HG03103 (cell line): ENCODE measurements around the gene AIG1.

Experiments used
- ATAC-seq: cut with Tn5 transposase; IDR thresholded peaks from one replicate; pipeline ENCODE4 v1.9.1; 2021; ENCODE audit warnings: low read depth; ENCODE audit not compliant: unreplicated experiment

The AIG1 gene

DNA sequence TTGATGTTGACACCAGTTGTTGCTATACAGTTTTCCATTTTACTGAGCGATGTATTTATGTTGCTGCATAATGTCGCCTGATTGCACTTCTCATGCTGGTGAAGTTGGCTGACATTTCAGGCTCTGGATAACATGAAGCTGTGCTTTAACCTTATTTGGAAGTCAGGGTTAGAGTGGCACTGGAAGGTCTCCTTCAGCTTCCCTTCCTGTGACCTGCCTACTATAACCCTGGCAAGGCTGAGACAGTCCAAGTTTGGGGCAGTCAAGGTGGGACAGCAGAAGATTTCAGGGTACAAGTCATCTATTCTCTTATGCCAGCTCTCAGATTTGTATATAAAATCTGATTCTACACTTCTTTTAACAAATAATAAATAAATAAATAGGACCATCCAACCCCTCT, 127.6 kb downstream of the AIG1 start:
- no peak for ATAC-seq

DNA sequence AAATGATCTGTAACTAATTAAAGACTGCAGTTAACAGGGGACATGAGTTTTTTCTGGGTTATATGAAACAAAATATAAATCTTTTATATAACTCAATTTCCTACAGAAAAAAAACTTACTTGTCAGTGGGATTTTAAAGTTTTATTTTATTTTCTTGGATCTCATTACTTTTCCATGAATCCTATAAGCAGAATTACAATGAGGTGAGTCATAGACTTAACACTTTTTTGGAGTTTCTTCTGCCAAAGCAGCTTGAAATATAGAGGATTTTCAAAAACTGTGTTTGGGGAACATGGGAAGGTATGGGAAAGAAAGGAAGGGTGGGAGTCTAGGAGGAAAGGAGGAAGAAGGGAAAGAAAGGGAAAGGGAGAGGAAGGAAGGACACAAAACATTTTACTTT, 130.7 kb downstream of the AIG1 start:
- ATAC-seq = no peak

DNA sequence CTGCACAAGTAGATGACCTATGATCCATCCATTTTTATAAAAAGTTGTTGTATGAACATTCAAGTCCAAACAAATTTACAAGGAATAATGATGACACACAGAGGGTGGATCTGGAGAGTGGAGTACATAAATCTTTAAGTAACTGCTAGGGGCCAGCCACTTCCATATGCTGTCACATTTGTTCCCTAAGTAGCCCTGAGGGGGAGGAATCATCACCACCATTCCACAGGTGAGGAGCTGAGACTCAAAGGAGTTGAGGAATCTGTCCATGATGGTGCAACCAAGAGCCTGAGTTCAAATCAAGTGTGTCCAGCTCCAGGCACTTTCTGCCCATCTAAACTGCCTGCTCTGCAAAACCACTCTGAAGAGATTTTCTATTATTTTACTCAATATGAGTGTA, 132.1 kb downstream of the AIG1 start:
- ATAC-seq = no peak

DNA sequence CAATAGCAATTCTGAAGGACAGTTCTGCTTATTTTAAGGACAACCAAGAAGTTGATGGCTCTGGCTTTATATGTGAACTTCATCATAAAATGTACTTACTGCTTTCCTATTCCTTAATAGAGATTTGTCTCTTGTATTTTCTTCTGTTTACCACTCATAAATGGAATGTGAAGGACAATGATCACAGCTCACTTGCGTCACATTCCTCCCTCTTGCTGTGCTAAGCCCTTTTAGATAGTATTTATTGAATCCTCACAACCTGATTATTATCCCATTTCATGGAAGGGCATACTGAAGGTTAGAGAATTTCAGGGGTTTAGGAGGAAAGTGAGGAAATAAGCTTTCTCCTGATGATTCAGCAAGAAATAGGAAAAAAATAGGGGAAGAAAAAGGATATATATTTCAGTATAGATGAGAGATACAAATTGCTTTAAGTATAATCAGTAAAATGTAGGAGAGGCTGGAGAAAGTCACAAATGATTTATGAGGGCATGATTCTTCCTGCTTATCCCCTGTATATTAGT, 132.9 kb downstream of the AIG1 start:
- ATAC-seq = no peak

DNA sequence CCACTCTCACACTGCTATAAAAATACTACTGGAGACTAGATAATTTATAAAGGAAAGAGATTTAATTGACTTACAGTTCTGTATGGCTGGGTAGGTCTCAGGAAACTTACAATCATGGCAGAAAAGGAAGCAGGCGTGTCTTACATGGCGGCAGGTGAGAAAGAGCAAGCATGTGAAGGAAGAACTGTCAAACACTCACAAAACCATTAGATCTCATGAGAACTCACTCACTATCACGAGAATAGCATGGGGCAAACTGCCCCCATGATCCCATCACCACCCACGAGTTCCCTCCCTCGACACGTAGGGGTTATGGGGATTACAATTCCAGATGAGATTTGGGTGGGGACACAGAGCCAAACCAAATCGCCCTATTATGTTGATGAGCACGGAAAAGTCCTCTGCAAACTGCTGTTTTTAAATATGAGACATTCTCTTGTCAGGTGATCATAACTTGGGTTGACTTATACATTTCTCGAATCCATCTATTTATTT, 133.5 kb downstream of the AIG1 start:
- no peak for ATAC-seq

DNA sequence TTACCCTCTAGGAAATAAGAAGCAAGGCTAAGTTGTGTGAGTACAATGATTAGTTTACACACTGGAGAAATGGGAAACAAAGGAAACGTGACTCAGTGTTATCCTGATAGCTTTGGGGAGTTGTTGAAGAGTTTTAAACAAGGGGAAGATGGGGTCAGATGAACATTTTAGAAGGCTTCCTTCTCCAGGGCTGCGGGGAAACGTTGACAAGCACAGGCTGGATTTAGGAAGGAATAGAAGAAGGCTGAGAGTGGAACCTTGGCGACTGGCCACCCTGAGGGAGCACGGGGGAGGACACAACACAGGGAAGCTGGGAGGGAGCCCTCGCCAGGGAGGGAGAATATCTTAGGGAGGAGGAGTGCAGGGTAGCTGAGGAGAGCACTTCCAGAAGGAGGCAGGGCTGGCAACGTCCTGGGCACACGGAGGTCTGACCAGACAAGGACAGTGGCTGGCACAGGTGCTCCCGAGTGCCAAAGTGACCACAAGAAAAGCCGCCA, 134.7 kb downstream of the AIG1 start:
- ATAC-seq = no peak

DNA sequence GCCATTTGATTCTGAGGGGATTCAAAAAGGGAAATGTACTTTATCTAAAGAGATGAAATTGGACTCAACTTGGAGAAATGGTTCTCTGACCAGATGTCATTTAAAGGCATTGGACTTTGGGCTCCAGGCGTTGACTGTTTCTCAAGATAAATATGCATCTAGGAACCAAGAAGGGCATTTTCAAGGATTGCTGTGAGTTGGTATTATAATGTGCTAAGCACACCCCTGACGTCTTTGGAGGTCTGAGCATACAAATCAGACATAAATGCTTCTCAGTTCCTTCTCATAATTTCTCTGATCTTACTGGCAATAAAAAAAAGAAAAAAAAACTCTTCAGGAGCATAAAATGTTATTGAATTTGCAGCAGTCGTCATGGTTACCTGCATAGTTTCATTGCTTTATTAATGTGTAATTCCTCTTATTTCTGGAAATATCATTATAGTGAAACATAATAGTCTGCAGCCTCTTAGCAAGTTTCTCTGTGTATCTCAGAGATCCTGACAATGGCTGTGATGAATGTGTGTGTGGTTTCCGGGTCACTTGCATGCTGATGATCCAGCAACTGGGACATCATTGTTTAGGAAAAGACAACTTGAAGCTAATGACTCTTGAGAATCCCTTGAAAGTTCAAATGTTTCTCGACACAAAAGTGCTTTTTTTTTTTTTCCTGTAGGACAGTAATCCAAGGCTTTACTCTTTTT, 136.0 kb downstream of the AIG1 start:
- ATAC-seq = no peak

DNA sequence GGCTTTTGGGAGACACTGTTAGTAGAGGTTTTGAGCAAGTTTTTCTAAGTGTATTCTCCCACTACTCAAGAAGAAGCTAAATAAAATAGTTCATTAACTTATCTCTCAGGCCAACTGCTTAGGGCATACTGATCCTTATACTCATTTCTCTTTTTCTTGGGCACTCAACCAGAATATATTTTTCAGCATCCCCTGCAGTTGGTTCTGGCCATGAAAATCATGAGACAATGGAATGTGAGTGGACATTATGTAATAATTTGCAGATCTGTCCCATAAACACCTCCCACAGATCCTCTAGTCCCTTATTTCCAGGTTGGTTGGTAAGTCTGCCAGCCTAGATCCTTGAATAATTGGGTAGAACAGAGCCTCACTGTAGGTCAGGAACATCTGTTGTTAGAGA, 136.7 kb downstream of the AIG1 start:
- no peak for ATAC-seq

DNA sequence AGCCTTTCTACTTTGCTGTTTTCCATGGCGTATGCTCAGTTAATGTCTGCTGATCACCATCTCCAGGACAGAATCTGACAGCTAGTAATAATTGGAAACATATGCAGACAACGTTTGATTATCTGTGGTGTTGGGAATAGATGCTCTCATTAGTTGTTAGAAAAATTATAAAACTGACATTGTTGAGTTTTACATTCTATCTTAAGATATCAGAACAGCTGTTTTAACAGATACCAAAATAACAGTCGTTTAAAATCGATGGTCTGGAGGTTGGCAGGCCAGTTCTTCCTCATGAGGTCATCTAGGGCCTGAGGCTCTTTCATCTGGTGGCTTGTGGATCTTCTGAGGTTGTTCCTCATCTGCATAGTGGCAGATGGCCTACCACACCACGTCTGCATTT, 137.6 kb downstream of the AIG1 start:
- ATAC-seq = no peak

DNA sequence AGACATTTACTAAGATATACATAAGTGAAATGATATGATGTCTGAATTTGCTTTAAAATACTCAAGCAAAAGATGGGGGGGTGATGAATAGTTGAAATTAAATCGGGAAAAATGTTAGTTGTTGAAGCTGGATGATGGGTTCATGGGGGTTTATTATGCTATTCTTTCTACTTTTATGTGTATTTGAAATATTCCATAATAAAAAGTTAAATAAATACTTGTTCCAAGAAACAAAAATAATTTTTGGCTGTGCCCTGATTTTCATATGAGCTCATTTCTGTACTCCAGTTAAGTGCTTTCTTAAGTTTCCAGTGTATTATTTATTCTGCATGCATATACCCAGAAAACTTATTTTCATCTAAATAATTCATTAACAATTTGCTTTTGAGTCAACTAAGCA, 138.6 kb downstream of the AIG1 start:
- no peak for ATAC-seq

DNA sequence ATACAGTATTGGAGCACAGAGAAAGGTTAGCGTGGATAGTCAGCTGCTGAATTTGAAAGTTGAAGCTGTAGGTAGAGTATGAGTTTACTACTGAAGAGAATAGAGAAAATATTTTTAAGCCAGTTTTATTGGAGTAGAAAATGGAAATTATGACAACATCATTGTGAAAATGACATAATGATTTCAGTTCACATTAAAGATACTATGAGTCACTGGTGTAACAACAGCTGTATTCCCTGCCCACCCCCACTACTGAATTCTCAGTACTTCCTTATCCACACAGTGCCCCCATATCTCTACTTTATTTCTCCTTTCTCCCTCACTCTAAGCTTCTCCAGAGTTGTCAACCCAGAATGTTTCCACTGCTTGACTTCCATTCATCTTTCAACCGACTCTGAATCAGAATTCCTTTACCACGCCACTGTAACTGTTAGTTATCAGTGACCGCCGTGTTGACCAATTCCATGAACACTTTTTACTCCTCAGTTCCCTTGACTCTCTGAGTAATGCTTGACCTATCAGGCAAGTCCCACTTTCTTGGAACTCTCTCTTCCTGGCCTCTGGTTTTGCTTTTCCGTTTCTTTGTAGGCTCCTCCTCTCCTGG, 139.6 kb downstream of the AIG1 start:
- no peak for ATAC-seq

DNA sequence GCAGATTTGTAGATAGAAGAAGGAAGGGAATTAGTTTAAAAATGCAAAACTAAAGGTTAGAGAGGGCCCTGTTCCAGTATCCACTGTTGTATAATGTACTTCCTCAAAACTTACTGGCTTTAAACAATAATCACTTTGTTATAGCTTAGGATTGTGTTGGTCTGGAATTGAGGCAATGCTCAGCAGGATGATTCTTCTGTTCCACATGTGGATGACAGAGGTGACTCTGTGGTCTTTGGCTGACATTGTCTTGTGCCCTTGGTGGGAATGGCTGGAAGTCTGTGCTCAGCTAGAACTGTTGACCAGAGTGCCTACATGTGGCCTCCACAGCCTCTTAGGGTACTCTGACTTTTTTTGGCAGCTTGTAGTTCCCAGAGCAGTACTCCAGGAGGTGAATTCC, 143.4 kb downstream of the AIG1 start:
- no peak for ATAC-seq

DNA sequence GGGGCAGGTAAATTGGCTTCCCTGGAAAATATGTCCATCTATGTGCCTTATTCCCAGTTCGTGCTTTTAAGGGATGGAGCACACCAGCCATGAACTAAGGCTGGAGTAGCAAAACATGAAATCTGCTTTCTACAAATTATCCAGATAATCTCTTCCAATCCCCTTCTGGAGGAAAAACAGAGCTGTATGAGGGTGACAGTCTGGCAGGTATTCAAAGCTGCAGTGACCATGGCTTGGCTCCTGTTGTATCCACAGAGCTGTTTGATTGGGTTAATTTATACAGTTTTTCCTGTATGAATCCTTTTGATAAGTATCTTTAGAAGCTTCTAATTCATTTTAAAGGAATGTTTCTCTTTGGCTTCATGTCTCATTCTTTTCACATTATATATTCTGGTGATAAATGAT, 144.4 kb downstream of the AIG1 start:
- ATAC-seq = no peak

DNA sequence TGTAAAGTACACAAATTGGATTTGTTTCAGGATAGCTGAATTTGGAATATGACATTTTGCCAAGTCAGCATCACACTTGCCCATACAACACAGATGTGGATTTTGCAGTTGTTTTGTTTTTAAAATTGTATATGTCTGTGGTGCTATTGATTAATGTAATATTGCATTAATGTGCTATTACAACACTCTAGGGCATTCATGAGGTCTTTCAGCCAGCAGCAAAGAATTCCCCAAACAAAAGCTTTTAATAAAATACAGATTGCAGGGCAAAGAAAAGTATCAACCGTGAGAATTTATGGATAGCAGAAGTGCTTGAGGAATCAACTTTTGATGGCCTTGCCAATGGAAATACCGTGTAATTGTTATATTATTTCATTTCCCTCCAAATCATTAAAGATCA, 144.9 kb downstream of the AIG1 start:
- ATAC-seq = no peak

DNA sequence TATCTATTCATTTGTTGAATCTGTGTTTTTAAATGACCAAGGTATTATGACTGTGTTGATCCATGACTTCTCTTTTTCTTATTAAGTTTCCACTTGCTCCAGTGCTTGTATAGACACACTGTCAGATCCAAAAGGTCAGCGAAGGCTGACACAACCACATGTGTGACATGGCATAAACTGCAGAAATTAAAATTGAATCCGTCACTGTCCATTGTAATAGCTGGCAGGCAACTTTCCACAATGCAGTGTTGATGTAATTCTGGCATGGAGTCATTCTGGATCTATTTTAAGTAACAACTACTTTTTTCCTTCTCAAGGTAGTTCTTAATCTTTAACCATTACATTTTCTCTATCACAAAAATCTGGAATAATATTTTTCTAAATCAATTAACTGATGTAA, 145.3 kb downstream of the AIG1 start:
- no peak for ATAC-seq

DNA sequence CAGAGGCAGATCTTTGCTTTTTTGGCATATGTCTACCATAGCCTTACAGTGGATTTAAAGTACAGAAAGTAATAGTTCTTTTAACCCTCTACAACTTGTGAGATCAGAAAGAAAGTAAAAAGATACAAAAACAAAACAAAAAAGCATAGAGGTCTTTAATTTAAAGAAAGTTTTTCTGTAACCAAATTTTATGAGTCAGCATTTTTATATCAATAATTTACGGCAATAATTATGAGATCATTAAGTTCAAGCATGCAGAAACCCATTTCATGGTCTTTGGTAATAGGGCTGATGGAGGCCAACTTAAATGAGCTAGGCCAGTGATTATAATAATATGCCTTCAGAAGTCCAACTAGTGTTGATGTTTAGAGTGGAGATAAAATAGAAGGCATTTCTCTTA, 145.9 kb downstream of the AIG1 start:
- ATAC-seq = no peak

DNA sequence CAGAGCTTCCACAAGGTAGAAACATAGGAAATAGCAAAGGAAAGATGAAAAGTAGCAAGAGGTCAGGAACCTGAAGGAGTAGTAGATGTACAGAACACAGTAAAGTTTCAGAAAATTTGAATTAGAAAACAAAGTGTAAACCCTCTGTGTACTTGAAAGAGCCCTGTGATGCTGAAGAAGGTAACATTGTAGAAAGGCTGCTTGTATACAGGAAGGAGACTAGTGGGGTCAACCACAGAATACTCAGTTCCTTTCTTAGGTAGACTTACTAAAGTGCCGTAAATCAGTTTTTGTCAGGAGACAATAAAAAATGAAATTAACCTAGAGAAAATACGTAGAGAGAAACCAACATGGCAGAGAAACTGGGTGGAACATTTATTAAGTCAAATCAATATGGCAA, 149.7 kb downstream of the AIG1 start:
- no peak for ATAC-seq

DNA sequence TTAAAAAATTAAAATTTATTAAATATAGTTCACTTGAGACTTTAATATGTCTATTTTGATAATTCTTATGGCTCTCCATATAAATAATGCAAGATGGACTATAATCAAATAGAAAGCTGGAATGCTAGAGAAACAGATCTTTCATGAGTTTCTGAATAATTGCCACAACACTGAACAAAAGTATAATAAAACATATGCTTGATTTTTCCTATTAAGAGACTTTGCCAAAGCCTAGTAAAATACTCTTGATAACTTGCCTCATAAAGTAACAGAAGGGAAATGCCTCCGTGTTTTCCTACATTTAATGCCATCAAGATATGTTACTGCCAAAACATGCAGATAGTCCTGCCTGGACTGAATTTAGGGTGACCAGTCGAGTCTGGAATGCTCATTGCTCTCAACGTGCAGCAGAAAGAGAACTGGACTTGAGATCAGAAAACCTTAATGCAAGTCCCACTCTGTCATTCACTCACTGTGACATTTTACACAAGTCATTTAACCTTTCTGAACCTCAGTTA, 153.2 kb downstream of the AIG1 start:
- ATAC-seq = no peak

DNA sequence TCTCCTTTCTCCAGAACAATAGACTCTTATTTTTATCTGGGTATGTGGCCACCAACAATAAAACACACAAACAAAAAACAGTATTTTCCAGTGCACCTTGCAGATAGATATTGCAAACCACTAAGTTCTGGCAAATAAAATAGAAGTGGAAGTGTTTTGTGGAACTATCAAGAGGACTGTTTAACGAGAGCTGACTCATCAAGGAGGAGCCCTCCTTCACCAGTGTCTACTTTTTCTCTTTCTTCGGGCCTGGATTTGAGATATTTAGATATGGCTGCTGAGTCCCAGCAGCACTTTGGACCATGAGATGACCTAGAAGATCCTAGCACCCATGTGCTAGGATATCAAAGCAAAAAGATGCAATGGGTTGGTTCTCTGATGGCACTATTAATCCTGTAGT, 154.7 kb downstream of the AIG1 start:
- ATAC-seq = no peak

DNA sequence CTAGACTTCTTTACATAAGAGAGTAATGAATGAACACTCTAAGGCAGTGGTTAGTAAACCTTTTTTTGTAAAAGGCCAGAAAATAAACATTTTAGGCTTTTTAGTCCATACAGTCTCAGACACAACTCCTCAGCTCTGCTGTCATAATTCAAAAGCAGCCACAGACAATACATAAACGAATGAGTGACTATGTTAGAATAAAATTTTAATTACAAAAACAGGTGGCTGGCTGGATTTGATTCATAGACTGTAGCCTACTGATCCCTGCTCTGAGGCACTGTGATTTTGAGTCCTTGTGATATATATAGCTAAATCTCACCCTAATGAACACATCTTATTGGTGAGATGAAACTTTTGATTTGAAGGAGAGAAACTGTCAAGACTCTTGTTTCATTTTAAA, 155.1 kb downstream of the AIG1 start:
- no peak for ATAC-seq

DNA sequence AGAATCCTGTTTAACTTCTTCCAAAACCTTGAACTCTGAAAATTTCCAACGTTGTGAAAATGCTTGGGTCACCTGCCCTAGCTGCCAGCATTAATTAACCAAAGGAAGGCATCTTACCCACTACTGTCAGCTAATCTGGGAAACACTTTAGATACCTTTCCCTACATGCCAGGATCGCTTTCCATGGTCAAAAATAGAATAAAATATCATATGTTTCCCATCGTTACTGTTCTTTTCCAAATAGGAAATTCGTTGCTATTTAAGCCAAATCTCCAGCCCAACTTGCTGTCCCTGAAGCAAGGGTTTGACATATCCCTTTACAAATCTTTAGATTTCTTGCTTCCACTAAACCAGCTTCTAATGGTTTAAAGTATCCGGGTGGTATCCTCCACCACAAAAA, 157.5 kb downstream of the AIG1 start:
- no peak for ATAC-seq

DNA sequence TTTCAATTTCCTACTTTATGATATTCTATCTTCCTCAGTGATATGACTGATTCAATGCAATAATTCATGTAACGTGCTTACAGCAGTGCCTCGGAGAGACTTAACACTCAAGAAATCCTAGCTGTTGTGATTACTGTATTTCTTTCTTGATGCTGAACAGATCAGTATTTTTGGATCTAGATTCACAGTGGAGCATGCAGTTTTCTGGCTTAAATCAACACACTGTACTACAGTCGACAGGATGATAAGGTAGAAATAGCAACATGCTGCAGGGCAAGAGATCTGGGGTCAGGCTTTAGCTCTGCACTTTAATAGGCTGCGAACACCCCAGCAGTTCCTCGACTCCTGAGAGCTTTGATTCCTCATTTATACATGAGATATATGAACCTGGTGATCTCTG, 161.0 kb downstream of the AIG1 start:
- ATAC-seq = no peak
